HG03342 (cell line): ENCODE measurements around the gene SMARCA2.

ENCODE experiments used
- ATAC-seq: cut with Tn5 transposase; IDR thresholded peaks from one replicate; pipeline ENCODE4 v1.9.1; 2021; ENCODE audit warnings: mild to moderate bottlenecking, moderate library complexity; ENCODE audit not compliant: unreplicated experiment

SMARCA2 gene

GRCh38 chr9:2236850-2237249 lies 221.7 kb downstream of the SMARCA2 start:
- ATAC-seq, result no peak

- ATAC-seq, result peak; percentile 32
Measured at GRCh38 chr9:2241461-2241835, 226.3 kb downstream of the SMARCA2 start.

- peak; percentile 89 for ATAC-seq
Measured at GRCh38 chr9:2241836-2242741, 226.9 kb downstream of the SMARCA2 start.

- no peak for ATAC-seq
Measured at GRCh38 chr9:2242831-2243330, 227.7 kb downstream of the SMARCA2 start.
